Stomach (tissue), 9 donors: ENCODE measurements around the gene C19orf25. TPM values are rescaled to one million over a fixed set of nuclear protein-coding genes. Genes with fewer than 3 reads are reported as not detected.

Source experiments
- DNase-seq, 2 donors: peaks; one replicate each; pipeline versions ENCODE4 v3.0.0 to v3.0.0-alpha.2; 2013 to 2019
- H3K27ac ChIP-seq, 5 donors: fragments of 200-600 bp in 4 of 5; sonication (generic) in 4 of 5; one replicate each; pipeline ENCODE4 v1.5.1; 2013 to 2019; ENCODE audit warnings: mild to moderate bottlenecking in 1 of 5, moderate library complexity in 1 of 5
- H3K27me3 ChIP-seq, 3 donors: fragments of 200-600 bp; sonication (generic); one replicate each; pipeline ENCODE4 v1.5.1; 2017 to 2019; ENCODE audit warnings: mixed run types in 1 of 3
- H3K36me3 ChIP-seq, 4 donors: fragments of 200-600 bp; sonication (generic); 1 replicate in 3 of 4; 2 replicates in 1 of 4; pipeline ENCODE4 v1.5.1; 2016 to 2019
- H3K4me1 ChIP-seq, 4 donors: fragments of 200-600 bp; sonication (generic); one replicate each; pipeline ENCODE4 v1.5.1; 2016 to 2019
- H3K4me3 ChIP-seq, 4 donors: fragments of 200-600 bp; sonication (generic) in 3 of 4; one replicate each; pipeline ENCODE4 v1.5.1; 2016 to 2019; ENCODE audit warnings: mild to moderate bottlenecking in 1 of 4
- H3K9me3 ChIP-seq, 4 donors: fragments of 200-600 bp; sonication (generic); one replicate each; pipeline ENCODE4 v1.5.1; 2016 to 2019
- CTCF ChIP-seq, 7 experiments: fragments of 450-650 bp in 4 of 7; fragments of 200-600 bp in 3 of 7; sonication (generic) in 3 of 7; IDR thresholded peaks; one replicate each; pipeline ENCODE4 v1.5.1; 2016 to 2019; ENCODE audit warnings: antibody characterized with exemption in 7 of 7, control low read depth in 2 of 7, mild to moderate bottlenecking in 1 of 7
- EP300 ChIP-seq: sonication (generic); formaldehyde crosslinking; IDR thresholded peaks from one replicate; pipeline ENCODE4 v1.6.1; 2017; ENCODE audit warnings: antibody characterized with exemption
- POLR2A ChIP-seq, 4 donors: fragments of 450-650 bp; IDR thresholded peaks; one replicate each; pipeline ENCODE4 v1.6.1; 2016; ENCODE audit warnings: antibody characterized with exemption in 4 of 4, control low read depth in 2 of 4, mild to moderate bottlenecking in 1 of 4, moderate library complexity in 1 of 4
- POLR2AphosphoS5 ChIP-seq, 3 donors: sonication (generic); formaldehyde crosslinking; IDR thresholded peaks; one replicate each; pipeline ENCODE4 v1.6.1; 2016; ENCODE audit warnings: antibody characterized with exemption in 3 of 3
- WGBS, 5 donors: extraction: QIAGEN DNeasy Blood & Tissue Kit in 3 of 5; methylation state at CpG; one replicate each; pipeline versions ENCODE4 v1.1.5 to v1.1.7; 2013 to 2018; 5-methylcytosine and 5-hydroxymethylcytosine counted together
- intact Hi-C: fragments of 100-400 bp; cut with DNase I; formaldehyde crosslinking; loops from one replicate; pipeline ENCODE4 v1.15.1; 2023; ENCODE audit warnings: low total_unique reads
- polyA plus RNA-seq, 3 donors: library from polyadenylated mRNA; stranded (reverse); fragments of 200-250 nt; gene quantifications; one replicate each; pipeline ENCODE4 v1.2.3, GENCODE V29; 2013
- total RNA-seq, 5 donors: library from RNA; depleted of rRNA; stranded (reverse); fragments of >200 nt; gene quantifications; one replicate each; pipeline versions ENCODE4 v1.1.0 to v1.2.3, GENCODE V29; 2014 to 2016
- donor health status: healthy with polysubstance abuse.
- donor health status: Bipolar disorder and iron deficiency.
- donor health status: healthy.

The C19orf25 gene
- total and polyA plus RNA-seq, 8 donors, result 5.4 to 84.3 (median 29.1) TPM

GRCh38 chr19:1475751-1476437 is 3.1 kb downstream of the C19orf25 start:
- no peak for DNase-seq
- H3K4me1 ChIP-seq, result peaks cover 34 to 63% (median 58%) of the 10 kb centered on the region in 4 donors
- H3K27ac ChIP-seq, result no peak overlapping the region
- H3K4me3 ChIP-seq, result no peak overlapping the region
- WGBS, 5 donors, result 82 to 97% (median 92%) methylated on average over 15 to 31 of the region's 31 CpGs
- intact Hi-C loops, result no loop called here
- no peak for TF ChIP-seq POLR2AphosphoS5 (IDR thresholded peaks at IDR 0.05)
- no peak for TF ChIP-seq CTCF (IDR thresholded peaks at IDR 0.05)
- TF ChIP-seq EP300, result no peak
- no peak for TF ChIP-seq POLR2A (IDR thresholded peaks at IDR 0.05)
- peaks cover 0 to 34% (median 27%) of the 10 kb centered on the region in 4 donors for H3K36me3 ChIP-seq
- H3K9me3 ChIP-seq, result no peaks in the 10 kb centered on the region
- H3K27me3 ChIP-seq, result peaks cover 14 to 55% (median 30%) of the 10 kb centered on the region in 3 donors

- peaks cover 21 to 65% (median 40%) of the 10 kb centered on the region in 3 donors for H3K27me3 ChIP-seq
- no peaks in the 10 kb centered on the region for H3K9me3 ChIP-seq
- H3K4me1 ChIP-seq, result peaks cover 44 to 73% (median 68%) of the 10 kb centered on the region in 4 donors
- TF ChIP-seq POLR2A (IDR thresholded peaks at IDR 0.05), result no peak
- TF ChIP-seq CTCF (IDR thresholded peaks at IDR 0.05), result no peak
- no peak overlapping the region for H3K4me3 ChIP-seq
- no peak for DNase-seq
- no peak overlapping the region for H3K27ac ChIP-seq
- peaks cover 0 to 34% (median 27%) of the 10 kb centered on the region in 4 donors for H3K36me3 ChIP-seq
- 86 to 92% (median 89%) methylated on average over 12 to 26 of the region's 26 CpGs for WGBS, 5 donors
- intact Hi-C loops, result no loop called here
These were observed 4.2 kb downstream of the C19orf25 start for GRCh38 chr19:1474765-1475351.

DNA sequence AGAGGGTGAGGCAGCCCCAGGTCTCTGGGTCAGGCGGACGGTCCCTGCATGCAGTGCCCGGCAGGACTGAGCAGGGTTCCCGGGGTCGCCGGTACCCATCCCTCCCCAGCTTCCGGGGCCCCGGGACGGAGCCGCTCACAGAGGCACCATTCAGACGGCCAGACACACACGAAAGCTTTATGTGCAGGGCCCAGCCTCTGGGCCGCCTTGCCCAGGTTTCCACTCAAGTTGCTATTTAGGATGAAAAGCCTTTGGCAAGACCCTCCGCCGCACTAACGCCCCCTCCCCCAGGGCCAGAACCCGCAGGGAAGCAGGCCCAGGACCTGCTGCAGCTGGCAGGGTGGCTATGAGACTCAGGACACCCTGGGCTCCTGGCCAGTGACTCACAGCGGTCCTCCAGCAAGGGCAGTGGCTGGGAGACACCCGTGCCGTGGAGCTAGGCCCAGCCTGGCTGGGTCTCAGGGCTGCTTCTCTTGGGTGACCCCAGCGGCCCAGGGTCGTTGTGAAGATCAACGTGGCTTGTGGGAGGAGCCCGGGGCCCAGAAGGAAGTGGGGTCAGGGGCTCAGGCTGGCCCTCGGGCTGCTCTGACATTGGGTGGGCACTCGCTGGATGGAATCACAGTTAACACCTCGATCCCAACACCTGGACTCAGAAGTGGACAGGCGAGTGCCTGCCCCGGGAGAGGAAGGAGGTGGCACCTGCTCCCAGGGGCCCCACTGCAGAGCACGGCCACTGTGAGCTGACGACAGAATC is 4.8 kb downstream of the C19orf25 start:
- H3K4me3 ChIP-seq, result no peak overlapping the region
- peaks cover 0 to 34% (median 27%) of the 10 kb centered on the region in 4 donors for H3K36me3 ChIP-seq
- no peaks in the 10 kb centered on the region for H3K9me3 ChIP-seq
- intact Hi-C loops, result no loop called here
- no peak for DNase-seq
- WGBS, 5 donors, result 68 to 77% (median 76%) methylated on average over 14 to 31 of the region's 31 CpGs
- peaks cover 44 to 71% (median 66%) of the 10 kb centered on the region in 4 donors for H3K4me1 ChIP-seq
- TF ChIP-seq POLR2AphosphoS5 (IDR thresholded peaks at IDR 0.05) (no peak), EP300 (no peak), POLR2A (IDR thresholded peaks at IDR 0.05) (no peak), CTCF (IDR thresholded peaks at IDR 0.05) (no peak)
- H3K27ac ChIP-seq, result no peak overlapping the region
- peaks cover 25 to 72% (median 45%) of the 10 kb centered on the region in 3 donors for H3K27me3 ChIP-seq

GRCh38 chr19:1473085-1473851 is 5.7 kb downstream of the C19orf25 start:
- no peaks in the 10 kb centered on the region for H3K9me3 ChIP-seq
- H3K4me1 ChIP-seq, result peaks cover 47 to 75% (median 69%) of the 10 kb centered on the region in 4 donors
- no peak overlapping the region for H3K27ac ChIP-seq
- H3K27me3 ChIP-seq, result peaks cover 33 to 81% (median 54%) of the 10 kb centered on the region in 3 donors
- intact Hi-C loops, result no loop called here
- WGBS, 5 donors, result 55 to 67% (median 63%) methylated on average over 14 to 20 of the region's 20 CpGs
- H3K36me3 ChIP-seq, result peaks cover 0 to 34% (median 27%) of the 10 kb centered on the region in 4 donors
- DNase-seq, result no peak
- TF ChIP-seq POLR2A (IDR thresholded peaks at IDR 0.05), result no peak
- TF ChIP-seq CTCF (IDR thresholded peaks at IDR 0.05), result no peak
- no peak for TF ChIP-seq EP300
- TF ChIP-seq POLR2AphosphoS5 (IDR thresholded peaks at IDR 0.05), result no peak
- H3K4me3 ChIP-seq, result no peak overlapping the region
